Raji (cell line): ENCODE measurements around the gene WNT9A.

ENCODE experiments used
- POLR2A ChIP-seq: IDR thresholded peaks from 2 replicates; pipeline ENCODE4 v1.6.1; 2011; ENCODE audit warnings: low read depth, low read length, control low read depth; ENCODE audit not compliant: insufficient read depth

The WNT9A gene

DNA sequence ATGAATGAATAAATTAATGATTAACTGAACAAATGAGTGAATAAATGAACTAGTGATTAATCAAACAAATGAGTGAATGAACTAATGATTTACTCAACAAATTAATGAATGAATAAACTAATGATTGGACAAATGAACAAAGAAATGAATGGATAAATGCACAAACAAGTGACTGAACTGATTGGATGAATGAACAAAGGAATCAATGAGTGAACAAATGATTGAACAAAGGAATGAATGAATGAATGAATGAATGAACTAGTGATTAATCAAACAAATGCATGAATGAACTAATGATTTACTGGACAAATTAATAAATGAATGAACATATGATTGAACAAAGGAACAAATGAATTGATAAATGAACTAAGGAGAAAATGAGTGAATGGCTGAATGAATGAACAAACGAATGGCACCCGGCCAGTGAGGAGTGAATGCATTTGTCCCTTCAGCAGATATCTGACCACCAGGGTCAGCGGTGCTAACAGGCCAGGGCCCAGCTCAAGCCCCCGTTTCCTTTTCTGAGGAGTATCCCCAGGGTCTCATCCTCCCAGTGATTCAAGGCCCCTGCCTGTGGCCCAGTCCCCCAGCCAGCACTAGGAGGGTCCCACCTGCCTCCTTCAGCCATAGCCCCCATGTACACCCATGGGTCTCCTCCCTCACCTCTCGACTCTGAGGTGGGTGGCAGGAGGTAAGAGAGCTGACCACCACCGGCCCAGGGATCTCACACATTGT is 49.9 kb downstream of the WNT9A start:
- TF ChIP-seq POLR2A = no peak

DNA sequence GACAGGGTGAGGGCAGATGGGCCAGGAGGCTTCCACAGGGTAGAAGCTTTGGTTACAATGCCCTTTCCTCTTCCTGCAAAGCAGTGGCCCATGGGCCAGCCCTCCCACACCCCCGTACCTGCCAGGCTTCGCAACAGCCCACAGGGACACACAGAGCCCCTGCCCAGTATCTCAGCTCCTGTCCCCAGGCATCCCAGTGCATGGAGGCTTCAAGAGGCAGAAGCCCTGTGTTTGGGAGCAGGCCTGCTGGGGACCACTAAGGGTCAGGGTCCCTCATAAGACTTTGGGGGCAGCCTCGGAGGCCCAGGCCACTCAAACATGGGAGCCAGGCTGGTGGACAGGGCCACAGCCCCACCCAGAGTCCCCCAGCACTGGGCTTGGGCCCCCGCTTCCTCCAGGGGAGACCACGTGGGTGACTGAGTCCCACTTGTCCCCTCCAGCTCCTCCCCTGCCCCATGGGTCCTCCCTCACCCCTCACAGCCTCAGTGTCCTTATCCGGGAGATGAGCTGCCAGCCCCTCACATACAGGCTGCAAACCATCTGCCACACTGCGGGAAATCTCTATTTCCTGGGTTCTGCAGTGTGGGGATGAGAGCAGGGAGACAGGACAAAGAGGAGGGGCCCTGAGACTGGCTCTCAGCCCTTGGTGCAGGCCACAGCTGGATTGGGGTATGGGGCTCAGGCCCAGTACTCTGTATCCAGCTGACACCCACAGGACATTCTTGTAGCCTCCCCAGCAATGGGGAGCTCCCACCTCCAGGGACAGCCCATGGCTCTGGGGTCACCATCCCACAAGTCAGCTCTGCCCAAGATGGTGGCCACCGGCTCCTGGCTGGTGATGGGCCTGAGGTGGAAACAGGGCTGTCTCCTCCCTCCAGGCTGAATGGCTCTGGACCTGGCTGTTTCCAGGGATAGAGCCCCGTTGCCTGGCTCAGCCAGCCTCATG is 50.7 kb downstream of the WNT9A start:
- no peak for TF ChIP-seq POLR2A

DNA sequence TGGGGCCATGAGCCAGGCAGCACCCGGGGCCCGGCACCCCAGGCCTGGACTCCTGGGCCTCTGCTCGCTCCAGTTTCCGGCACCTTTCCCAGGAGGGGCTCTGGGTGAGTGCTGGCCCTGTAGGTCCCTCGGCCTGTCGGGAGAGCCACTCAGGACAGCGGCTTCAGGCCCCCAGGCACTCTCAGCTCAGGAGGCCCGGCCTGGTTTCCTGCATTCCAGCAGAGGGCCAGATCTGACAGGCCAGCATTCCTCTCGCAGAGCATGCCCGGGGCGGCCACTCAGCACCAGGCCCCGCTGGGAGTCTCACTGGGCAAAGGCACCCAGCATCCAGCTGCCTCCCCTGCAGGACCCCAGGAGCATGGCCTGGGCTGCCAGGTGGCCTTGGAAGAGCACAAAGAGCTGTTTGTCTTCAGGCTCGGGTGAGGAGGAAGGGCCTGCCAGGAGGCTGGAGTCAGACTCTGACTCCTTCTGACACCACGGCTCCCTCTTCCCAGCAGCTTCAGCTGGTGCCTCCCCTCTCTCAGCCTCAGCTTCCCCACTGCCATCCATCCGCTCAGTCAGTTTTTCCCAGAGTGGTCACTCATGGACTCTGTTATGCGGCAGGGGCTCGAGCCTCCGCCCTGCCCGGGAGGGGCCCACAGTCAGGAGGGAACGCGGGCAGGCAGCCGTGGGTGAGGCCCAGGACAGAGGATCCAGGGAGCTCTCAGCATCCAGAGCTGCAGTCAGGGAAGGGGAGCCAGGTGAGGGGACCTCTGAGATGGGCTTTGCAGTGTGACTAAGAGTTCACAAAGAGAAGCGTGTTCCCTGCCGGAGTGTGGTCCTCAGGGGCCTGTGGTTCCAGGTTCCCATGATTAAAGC is 51.7 kb downstream of the WNT9A start:
- TF ChIP-seq POLR2A = no peak

DNA sequence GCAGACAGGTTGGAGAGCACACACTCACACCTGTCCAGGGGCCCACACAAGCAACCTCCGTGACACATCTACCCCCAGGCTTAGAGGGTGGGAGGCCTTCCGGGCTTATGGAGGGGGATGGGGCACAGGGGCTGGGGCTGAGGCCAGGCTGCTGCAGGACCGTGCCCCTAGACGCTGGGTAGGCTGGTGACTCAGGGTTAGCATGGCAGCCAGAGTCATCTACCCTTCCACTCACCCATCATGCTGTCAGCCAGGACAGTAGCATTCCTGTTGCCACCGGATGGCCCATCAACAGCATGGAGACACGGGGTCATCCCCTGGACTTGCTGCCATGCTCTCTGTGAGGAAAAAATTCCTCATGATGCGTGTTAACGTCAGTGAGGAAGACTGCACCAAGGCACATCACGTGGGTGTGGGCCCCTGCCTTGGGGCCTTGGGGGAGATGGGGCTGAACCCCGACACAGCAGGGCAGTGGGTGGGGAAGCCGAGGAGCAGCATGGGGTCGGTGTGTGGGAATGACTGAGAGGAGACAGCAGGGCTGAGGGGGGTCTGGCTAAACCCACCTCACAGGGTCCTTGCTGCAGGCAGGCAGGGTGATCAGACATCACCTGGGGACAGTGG is 52.8 kb downstream of the WNT9A start:
- TF ChIP-seq POLR2A = no peak

DNA sequence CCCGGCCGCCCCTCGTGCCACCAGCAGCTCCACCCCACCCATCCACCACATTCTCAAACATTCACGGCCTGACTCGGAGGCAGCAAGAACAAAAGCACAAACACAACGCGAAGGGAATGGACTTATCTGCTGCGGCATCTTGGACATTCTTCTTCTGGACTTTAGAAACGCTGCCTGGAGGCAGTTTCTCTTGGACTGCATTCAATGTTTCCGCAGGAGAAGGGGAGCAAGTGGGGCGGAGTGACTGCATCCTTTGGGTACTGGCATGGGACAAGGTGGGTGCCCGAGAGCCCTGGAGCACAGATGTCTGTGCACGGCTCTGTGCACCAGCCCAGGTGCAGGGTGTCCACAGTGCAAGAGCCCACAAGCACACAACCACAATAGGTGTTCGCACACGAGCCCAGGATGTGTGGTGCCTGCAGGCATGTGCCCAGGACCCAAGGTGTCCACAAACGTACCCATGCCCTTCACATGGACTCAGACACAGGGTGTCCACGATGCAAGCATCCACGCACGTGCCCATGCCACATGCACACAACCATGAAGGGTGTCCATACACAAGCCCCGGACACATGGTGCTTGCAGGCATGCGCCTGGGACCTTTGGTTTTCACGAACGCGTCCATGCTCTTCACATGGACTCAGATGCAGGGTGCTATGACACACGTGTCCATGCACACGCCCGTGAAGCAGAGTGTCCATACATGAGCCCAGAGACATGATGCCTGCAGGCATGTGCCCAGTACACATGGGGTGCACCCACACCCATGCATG is 53.6 kb downstream of the WNT9A start:
- no peak for TF ChIP-seq POLR2A

DNA sequence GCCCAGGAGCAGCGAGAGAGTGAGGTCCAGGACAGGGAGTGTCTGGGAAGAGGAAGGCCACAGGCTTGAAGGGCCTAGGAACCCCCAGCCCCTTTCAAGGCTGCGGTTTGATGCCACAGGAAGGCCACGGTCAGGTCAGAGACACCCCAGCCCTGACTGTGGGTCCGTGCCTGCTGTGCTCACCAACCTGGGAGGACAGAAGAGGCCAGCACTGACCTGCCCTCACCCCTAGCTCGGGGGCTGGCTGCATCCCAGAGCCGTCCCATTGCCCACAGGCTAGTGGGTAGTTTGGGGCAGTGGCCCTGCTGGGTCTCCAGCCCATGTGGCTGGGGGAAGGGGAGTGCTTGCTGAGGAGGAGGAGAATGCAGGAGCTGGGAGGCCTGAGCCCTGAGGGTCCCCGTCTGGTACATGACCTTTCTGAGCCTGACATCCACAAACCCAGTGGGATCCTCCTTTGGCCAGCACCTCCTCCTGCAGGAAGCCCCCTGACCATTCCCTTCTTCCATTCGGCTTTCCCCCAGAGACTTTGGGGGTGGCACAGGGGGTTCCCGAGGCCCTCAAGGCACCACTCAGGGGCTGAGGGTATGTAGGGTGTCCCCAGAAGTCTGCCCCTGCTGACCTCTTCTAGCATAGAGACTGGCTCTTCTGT is 54.3 kb downstream of the WNT9A start:
- TF ChIP-seq POLR2A = no peak

DNA sequence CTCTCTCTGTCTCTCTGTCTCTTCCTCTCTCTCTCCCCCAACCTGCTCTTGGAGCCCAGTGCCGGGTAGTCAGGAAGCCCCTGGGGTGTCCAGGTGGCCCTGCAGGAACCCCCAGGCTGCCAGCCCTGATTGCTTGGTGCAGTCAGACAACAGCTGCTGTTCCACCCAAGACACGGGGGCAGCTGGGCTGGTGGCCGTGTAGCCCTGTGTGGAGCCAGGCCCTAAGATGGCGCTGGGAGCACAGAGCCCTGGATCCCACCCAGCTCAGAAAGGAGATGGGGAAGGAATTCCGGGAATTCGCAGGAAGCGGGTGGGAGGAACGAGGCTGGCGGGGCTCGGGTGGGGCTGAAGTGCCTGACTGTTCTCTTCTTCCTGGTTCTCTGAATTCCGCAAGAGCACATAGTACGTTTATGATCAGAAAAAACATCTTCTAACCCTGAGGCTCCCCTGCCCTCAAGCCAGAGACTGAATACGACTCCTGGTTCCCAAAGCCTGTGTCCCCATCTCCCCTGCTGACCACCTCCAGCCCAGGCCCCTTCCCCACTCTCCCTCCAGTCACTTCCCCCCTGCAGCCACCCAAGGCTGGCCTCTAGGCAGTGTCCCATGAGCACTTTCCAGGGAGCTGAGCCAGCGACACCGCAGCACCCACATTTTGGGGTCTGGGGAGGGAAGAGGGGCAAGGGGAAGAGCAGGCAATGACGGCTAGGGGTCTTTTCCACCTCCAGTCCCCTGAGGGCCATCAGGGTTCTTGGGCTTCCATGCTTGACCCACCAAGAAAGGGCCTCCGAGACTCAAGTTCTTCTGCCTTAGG is 55.0 kb downstream of the WNT9A start:
- TF ChIP-seq POLR2A = no peak

DNA sequence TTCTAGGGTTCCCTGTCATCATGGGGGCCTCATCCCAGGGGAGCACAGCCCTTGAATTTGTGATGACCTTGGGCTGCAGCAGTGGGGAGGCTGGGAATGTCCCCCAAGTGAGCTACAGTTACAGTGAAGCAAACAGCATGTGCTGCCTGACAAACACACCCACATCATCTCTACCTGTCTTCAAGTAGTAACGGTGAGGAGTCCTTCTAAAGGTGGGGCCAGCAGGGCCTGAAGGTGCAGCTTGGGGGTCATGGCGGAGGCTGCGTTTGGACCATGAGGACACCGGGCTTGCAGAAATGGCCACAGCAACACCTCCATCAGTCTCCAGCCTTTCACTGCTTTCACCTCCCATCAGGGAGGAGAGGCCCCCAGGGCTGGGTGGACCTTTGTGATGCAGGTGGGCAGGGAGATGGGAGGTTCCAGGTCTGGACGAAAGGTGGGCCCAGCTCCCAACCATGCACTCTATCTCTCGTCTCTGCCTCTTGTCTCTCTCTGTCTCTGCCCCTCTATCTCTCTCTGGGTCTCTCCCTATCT is 55.7 kb downstream of the WNT9A start:
- no peak for TF ChIP-seq POLR2A

DNA sequence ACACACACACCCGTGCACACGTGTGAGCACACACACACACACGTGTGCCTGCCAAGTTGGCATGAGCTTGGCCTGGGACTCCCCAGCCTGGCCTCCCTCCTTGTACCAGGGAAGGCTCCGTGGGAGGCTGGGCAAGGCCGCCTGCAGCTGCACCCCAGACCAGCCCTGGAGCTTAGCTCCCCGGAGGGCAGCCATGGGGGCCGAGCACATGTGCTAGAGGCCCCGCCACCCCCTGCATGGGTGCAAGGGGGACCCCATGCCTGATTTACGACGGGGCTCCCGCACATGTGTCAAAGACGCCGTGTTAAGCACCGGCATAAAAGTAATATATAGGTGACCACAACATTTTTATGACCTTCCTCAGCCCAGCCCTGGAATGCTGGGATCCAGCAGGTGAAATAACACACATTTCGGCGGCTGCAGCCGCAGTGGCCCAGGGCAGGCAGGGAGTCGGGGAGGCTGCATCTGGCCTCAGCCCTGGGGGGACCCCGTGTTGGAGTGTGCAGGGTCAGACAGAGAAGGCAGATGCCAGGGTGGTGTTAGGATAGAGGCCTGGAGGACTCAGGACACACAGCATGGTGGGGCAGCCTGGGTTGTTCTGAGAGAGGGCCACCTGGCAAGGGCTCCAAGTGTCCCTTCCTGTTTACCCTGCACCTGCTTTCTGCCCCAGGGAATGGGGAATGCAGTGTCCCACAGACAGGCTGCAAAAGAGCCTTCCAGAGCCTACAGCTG is 56.3 kb downstream of the WNT9A start:
- TF ChIP-seq POLR2A = no peak

DNA sequence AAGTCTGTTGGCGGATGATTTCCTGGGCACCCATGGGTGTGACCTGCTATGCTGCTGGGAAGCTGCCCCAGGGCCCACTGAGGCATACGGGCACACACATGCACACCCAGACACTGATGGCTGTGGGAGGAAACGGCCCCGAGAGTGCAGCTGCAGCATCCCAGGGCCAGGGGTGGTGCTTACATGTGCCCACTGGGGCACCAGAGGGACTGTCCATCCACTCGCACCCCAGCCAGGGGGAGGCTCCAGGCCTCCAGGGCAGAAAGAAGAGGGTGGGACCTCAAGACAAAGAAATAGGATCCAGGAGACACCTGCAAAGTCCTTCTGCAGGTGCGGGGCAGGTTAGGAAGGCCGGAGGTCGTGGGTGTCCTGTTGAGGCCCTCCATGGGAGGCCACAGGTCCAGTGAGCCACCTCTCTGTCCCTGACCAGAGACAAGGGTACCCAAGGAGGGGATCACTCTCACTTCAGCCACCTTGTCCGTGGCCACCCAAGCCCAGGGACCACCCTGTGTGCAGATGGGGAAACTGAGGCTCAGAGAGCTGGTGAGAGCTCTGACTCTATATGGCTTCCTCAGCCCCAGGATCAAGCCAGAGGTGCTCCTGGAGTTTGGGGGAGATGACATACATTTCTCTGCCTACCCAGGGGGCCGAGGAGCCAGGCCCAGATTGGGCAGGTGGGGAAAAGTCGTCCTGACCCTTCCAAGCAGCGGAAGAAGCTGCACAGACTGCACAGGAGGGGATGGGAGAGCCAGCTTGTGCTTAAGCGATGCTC is 57.1 kb downstream of the WNT9A start:
- no peak for TF ChIP-seq POLR2A

DNA sequence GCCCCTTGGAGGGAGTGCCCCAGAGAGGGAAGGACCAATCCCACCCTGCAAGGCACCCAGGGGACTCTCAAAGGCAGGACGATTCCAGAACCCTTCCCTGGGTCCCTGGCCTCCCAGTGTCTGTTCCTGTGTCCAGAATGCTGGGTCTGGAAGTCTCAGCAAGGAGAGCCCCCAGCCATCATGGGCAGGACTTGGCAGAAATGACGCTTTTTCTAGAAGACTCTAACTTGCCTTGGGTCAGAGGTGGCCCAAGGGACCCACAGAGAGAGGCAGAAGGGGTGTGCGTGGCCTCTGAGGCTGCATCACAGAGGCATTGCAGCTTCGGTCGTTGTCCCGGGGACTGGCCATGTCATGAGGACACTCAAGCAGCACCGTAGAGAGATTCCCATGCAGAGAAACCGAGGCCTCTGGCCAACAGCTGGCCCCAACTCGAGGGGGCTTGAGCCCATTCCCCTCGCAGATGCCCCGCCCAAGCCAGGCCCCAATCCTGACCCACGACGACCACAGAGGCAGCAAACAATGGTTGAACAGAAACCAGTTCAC is 57.8 kb downstream of the WNT9A start:
- no peak for TF ChIP-seq POLR2A
